Ectodermal cell (in vitro differentiated cells): ENCODE measurements around the gene DGKZ.
"Not testable (repeated sequence)": the region's sequence is repeated elsewhere in the genome, so short reads cannot be mapped to it uniquely, and the experiment has no call there.

Source experiments
- H3K27ac ChIP-seq: 2 replicates; pipeline ENCODE4 v1.7.0; 2013; ENCODE audit warnings: mild to moderate bottlenecking, low read depth, low read length; ENCODE audit not compliant: insufficient read depth, poor library complexity, severe bottlenecking
- H3K27me3 ChIP-seq: 2 replicates; pipeline ENCODE4 v1.7.0; 2013; ENCODE audit warnings: mild to moderate bottlenecking, low read length; ENCODE audit not compliant: insufficient read depth, control insufficient read depth, poor library complexity, severe bottlenecking
- H3K36me3 ChIP-seq: one replicate; pipeline ENCODE4 v1.7.0; 2013; ENCODE audit warnings: low read length; ENCODE audit not compliant: control insufficient read depth, insufficient read depth
- H3K4me1 ChIP-seq: one replicate; pipeline ENCODE4 v1.7.0; 2013; ENCODE audit warnings: low read length; ENCODE audit not compliant: control insufficient read depth, insufficient read depth
- H3K4me3 ChIP-seq: 2 replicates; pipeline ENCODE4 v1.7.0; 2013; ENCODE audit warnings: low read depth, low read length, control low read depth; ENCODE audit not compliant: insufficient read depth
- H3K9me3 ChIP-seq: 2 replicates; pipeline ENCODE4 v1.7.0; 2013; ENCODE audit warnings: mild to moderate bottlenecking, low read length, moderate library complexity; ENCODE audit not compliant: control insufficient read depth
- WGBS, 2 experiments: methylation state at CpG; one replicate each; pipeline ENCODE4 v1.1.7; 2013; ENCODE audit warnings: missing lambda C conversion rate in 2 of 2; 5-methylcytosine and 5-hydroxymethylcytosine counted together

DGKZ gene

DNA sequence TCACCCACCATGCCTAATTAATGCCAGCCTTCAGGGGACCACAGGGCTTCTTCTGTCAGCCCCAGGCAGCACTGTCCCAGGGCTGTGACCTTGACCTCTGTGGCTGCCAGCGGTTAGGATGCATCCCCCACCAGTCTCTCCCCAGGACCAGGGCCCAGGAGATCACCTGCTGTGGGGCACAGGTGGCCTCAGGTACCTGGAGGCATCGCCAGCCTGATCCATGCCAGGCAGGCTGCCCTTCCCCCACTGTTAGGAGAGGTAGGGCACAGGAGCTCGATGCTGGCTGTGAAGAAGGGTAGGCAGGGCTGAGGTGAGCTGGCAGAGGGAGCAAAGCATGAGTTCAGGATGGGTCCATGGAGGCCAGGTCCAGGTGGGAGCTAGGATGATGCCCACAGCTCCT lies 17.5 kb downstream of the DGKZ start:
- H3K27ac ChIP-seq: no peak overlapping the region
- H3K27me3 ChIP-seq: no peaks in the 10 kb centered on the region
- WGBS, 2 experiments: 88 to 92% methylated on average over 3 of the region's 3 CpGs
- H3K9me3 ChIP-seq: no peaks in the 10 kb centered on the region
- H3K36me3 ChIP-seq: no peaks in the 10 kb centered on the region
- H3K4me1 ChIP-seq: peaks cover 34% of the 10 kb centered on the region
- no peak overlapping the region for H3K4me3 ChIP-seq

DNA sequence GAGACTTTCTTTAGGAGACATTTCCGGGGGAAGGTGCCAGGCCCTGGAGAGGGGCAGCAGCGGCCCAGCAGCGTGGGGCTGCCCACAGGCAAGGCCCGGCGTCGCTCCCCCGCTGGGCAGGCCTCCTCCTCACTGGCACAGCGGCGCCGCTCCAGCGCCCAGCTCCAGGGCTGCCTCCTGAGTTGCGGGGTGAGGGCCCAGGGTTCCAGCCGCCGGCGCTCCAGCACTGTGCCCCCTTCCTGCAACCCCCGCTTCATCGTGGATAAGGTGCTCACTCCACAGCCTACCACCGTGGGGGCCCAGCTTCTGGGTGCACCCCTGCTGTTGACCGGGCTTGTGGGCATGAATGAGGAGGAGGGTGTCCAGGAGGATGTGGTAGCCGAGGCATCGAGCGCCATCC lies 19.0 kb downstream of the DGKZ start:
- H3K36me3 ChIP-seq: no peaks in the 10 kb centered on the region
- H3K9me3 ChIP-seq: no peaks in the 10 kb centered on the region
- no peak overlapping the region for H3K4me3 ChIP-seq
- no peak overlapping the region for H3K27ac ChIP-seq
- WGBS, 2 experiments: 95 to 96% methylated on average over 22 of the region's 22 CpGs
- H3K27me3 ChIP-seq: no peaks in the 10 kb centered on the region
- H3K4me1 ChIP-seq: peaks cover 33% of the 10 kb centered on the region

DNA sequence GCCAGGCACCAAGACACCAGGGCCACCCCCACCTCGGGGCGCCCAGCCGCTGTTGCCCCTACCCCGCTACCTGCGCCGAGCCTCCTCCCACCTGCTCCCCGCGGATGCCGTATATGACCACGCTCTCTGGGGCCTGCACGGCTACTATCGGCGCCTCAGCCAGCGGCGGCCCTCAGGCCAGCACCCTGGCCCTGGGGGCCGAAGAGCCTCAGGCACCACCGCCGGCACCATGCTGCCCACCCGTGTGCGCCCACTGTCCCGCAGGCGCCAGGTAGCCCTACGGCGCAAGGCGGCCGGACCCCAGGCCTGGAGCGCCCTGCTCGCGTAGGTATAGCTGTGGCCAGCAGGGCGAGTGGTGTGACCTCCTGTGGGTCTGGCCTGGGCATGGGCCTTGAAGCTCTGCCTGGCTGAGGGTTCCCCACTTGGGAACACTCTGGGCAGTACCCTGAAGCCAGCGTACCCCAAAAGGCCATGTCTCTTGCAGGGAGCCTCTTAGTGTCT lies 19.4 kb downstream of the DGKZ start:
- Histone ChIP-seq H3K9me3 (no peaks in the 10 kb centered on the region), H3K36me3 (no peaks in the 10 kb centered on the region), H3K4me1 (peaks cover 29% of the 10 kb centered on the region), H3K4me3 (no peak overlapping the region), H3K27me3 (no peaks in the 10 kb centered on the region), H3K27ac (no peak overlapping the region)
- WGBS, 2 experiments: 95 to 96% methylated on average over 31 of the region's 31 CpGs

DNA sequence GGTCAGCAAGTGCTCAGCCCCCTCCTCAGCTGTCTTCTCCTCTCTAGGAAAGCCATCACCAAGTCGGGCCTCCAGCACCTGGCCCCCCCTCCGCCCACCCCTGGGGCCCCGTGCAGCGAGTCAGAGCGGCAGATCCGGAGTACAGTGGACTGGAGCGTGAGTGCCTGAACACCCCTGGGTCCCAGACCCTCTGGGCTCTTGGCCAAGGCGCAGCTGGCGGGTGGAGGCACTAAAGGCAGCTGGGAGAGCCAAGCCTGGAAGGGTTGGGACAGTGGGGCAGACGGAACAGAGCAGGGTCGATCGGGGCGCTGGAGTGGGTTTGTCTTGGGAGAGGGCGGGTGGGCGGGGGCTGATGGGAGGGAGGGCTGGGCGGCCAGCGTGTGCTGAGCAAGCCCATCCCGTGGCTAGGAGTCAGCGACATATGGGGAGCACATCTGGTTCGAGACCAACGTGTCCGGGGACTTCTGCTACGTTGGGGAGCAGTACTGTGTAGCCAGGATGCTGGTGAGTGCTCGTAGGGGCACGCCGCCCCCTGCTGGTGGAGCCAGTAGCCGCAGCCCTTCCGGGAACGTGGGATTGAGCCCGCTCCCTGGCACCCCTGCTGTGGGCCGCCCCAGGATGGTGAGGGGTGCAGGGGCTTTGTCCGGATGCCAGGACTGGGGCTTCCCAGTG lies 20.1 kb downstream of the DGKZ start:
- Histone ChIP-seq H3K4me1 (peaks cover 22% of the 10 kb centered on the region), H3K4me3 (no peak overlapping the region), H3K36me3 (no peaks in the 10 kb centered on the region), H3K27ac (no peak overlapping the region), H3K9me3 (no peaks in the 10 kb centered on the region), H3K27me3 (no peaks in the 10 kb centered on the region)
- 52 to 56% methylated on average over 32 of the region's 32 CpGs for WGBS, 2 experiments

DNA sequence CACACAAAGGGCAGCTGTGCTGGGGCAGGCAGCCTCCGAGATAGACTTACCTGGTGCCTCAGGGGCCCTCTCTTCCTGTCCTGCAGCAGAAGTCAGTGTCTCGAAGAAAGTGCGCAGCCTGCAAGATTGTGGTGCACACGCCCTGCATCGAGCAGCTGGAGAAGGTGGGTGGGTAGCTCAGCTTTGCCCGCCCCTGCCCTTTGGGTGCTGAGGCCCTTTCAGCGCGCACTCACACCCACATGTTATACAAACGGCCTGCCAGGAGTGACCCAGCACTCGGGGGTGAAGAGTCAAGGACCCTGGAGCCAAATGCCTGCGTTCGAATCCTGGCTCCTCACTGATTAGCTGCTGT lies 20.6 kb downstream of the DGKZ start:
- H3K36me3 ChIP-seq: no peaks in the 10 kb centered on the region
- H3K4me1 ChIP-seq: peaks cover 20% of the 10 kb centered on the region
- H3K9me3 ChIP-seq: no peaks in the 10 kb centered on the region
- H3K4me3 ChIP-seq: no peak overlapping the region
- H3K27me3 ChIP-seq: no peaks in the 10 kb centered on the region
- no peak overlapping the region for H3K27ac ChIP-seq
- 93% methylated on average over 12 of the region's 12 CpGs for WGBS, 2 experiments

DNA sequence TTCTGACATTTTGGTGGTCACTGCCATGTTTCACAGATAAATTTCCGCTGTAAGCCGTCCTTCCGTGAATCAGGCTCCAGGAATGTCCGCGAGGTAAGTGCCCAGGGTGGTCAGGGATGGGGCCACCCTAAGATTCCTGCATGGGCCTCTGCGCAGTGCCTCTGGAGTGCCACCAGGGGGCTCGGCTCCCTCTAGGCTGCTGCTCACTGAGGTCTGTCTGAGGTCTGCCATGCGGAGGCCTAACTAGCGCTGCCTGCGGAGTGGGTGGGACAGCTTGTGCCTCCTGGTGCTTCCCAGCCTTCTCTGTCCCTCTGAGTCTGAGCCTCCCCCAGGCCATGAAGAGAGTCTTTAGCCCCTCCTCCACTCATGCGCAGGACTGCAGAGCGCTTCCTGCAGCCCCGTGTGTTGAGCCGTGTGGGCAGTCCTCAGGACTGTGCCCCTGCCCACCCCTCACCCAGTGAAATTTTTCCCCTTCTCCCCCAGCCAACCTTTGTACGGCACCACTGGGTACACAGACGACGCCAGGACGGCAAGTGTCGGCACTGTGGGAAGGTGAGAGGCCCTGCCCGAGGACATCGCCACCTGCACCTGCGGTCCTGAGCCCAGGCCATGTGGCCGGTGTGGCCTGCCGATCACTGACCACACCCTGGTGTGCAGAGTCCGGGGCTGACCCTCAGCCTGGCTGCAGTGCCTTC lies 22.3 kb downstream of the DGKZ start:
- Histone ChIP-seq H3K9me3 (no peaks in the 10 kb centered on the region), H3K36me3 (no peaks in the 10 kb centered on the region), H3K4me3 (no peak overlapping the region), H3K4me1 (peaks cover 11% of the 10 kb centered on the region), H3K27ac (no peak overlapping the region), H3K27me3 (no peaks in the 10 kb centered on the region)
- 65 to 68% methylated on average over 25 of the region's 25 CpGs for WGBS, 2 experiments

DNA sequence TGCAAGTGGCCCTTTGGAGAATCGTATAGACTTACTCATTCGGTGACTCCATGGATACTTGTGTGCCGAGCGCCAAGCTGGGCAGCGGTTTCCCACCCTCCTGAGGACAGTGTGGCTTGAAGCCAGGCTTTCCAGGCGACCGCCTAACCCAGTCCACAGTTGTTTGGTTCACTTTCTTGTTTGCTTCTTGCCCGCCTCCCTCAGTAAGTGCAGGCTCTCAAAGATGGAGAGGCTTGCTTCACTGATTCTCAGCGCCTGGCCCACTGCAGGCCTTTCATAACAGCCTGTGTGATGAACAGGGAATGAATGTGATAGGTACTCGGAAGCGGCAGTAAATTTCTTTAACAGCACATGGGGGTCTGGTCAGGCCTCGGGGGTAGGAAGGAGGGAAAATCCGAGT lies 23.0 kb downstream of the DGKZ start:
- 95% methylated on average over 13 of the region's 13 CpGs for WGBS, 2 experiments
- H3K4me3 ChIP-seq: no peak overlapping the region
- H3K27ac ChIP-seq: no peak overlapping the region
- no peaks in the 10 kb centered on the region for H3K9me3 ChIP-seq
- peaks cover 11% of the 10 kb centered on the region for H3K4me1 ChIP-seq
- peaks cover 5% of the 10 kb centered on the region for H3K36me3 ChIP-seq
- H3K27me3 ChIP-seq: no peaks in the 10 kb centered on the region

DNA sequence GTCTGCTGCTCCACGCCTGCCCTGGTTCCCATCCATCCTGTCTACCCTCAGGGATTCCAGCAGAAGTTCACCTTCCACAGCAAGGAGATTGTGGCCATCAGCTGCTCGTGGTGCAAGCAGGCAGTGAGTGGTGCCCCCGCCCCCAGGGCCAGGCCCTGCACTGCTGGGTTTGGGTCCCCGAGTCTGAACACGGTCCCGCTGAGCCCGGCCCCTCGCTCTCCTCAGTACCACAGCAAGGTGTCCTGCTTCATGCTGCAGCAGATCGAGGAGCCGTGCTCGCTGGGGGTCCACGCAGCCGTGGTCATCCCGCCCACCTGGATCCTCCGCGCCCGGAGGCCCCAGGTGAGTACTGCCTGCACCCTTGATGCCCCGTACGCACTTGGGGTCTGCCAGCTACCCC lies 24.0 kb downstream of the DGKZ start:
- H3K9me3 ChIP-seq, H3K4me3 ChIP-seq, H3K36me3 ChIP-seq, H3K27ac ChIP-seq, H3K27me3 ChIP-seq: not testable (repeated sequence)
- H3K4me1 ChIP-seq: peaks cover 11% of the 10 kb centered on the region
- 92 to 95% methylated on average over 19 of the region's 19 CpGs for WGBS, 2 experiments

DNA sequence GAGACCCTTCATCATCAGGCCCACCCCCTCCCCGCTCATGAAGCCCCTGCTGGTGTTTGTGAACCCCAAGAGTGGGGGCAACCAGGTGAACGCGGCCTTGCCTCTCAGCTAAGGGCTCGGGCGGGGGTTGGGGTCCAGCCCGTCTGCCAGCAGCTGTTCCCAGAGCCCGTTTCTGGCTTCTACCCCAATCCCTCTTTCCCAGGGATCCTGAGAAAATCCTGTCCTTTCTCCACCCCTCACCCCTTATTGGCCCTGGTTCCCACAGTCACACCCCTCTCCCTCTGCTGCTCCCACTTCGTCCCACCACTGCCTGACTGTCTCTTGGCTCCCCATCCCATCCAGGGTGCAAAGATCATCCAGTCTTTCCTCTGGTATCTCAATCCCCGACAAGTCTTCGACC lies 24.8 kb downstream of the DGKZ start:
- 88 to 90% methylated on average over 10 of the region's 10 CpGs for WGBS, 2 experiments
- Histone ChIP-seq H3K4me1 (peaks cover 8% of the 10 kb centered on the region), H3K4me3 (no peak overlapping the region), H3K27me3 (no peaks in the 10 kb centered on the region), H3K36me3 (peaks cover 5% of the 10 kb centered on the region), H3K9me3 (no peaks in the 10 kb centered on the region), H3K27ac (no peak overlapping the region)

DNA sequence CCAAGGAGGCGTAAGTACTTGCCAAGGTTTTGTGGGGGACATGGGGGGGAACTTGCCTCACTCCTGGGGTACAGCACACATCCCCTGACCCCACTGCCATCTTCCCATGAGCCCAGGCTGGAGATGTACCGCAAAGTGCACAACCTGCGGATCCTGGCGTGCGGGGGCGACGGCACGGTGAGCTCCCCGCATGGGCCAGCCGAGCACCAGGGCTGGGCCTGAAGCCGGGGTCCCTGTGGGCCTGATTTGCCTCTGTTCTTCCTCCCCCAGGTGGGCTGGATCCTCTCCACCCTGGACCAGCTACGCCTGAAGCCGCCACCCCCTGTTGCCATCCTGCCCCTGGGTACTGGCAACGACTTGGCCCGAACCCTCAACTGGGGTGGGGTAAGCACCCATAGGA lies 25.2 kb downstream of the DGKZ start:
- H3K36me3 ChIP-seq, H3K4me1 ChIP-seq, H3K4me3 ChIP-seq, H3K27ac ChIP-seq, H3K9me3 ChIP-seq, H3K27me3 ChIP-seq: not testable (repeated sequence)
- WGBS, 2 experiments: 96 to 99% methylated on average over 15 of the region's 15 CpGs
